GM12878 (cell line): ENCODE results near the gene ADAMTS13. TPM values are rescaled to one million over a fixed set of nuclear protein-coding genes. Genes with fewer than 3 reads are reported as not detected.

Experiments
- BRCA1 ChIP-seq: IDR thresholded peaks from 2 replicates; pipeline ENCODE4 v1.6.1; 2011; ENCODE audit warnings: low read depth, low read length, improper control_type of control experiment
- CBFB ChIP-seq: IDR thresholded peaks from 2 replicates; pipeline ENCODE4 v1.6.1; 2016; ENCODE audit warnings: antibody characterized with exemption, low read depth
- CBX5 ChIP-seq: sonication (generic); IDR thresholded peaks from 2 replicates; pipeline ENCODE4 v1.6.1; 2016; ENCODE audit warnings: low read depth, moderate library complexity, mild to moderate bottlenecking, inconsistent platforms
- FOXM1 ChIP-seq: IDR thresholded peaks from 2 replicates; pipeline ENCODE4 v1.6.1; 2012; ENCODE audit warnings: low read depth, mild to moderate bottlenecking, inconsistent platforms, low read length, moderate library complexity
- IRF4 ChIP-seq: IDR thresholded peaks from 2 replicates; pipeline ENCODE4 v1.6.1; 2011; ENCODE audit warnings: low read depth, low read length
- MEF2A ChIP-seq: IDR thresholded peaks from 2 replicates; pipeline ENCODE4 v1.6.1; 2011; ENCODE audit warnings: low read depth, mild to moderate bottlenecking, low read length, moderate library complexity; ENCODE audit not compliant: insufficient read depth
- MEF2B ChIP-seq: fragments of 450-650 bp; IDR thresholded peaks from 2 replicates; pipeline ENCODE4 v1.6.1; 2018; ENCODE audit warnings: mild to moderate bottlenecking, moderate library complexity; ENCODE audit not compliant: partially characterized antibody, poor library complexity, severe bottlenecking
- NBN ChIP-seq: fragments of 450-650 bp; IDR thresholded peaks from 2 replicates; pipeline ENCODE4 v1.6.1; 2016
- NRF1 ChIP-seq: conservative IDR thresholded peaks from 2 replicates; pipeline ENCODE4 v1.6.1; 2011; ENCODE audit warnings: mild to moderate bottlenecking, low read depth, low read length, improper control_type of control experiment
- POLR2A ChIP-seq: IDR thresholded peaks from 2 replicates; pipeline ENCODE4 v1.6.1; 2011; ENCODE audit warnings: low read depth, mild to moderate bottlenecking, low read length
- POLR2AphosphoS5 ChIP-seq: IDR thresholded peaks from 2 replicates; pipeline ENCODE4 v1.6.1; 2011; ENCODE audit warnings: mild to moderate bottlenecking, low read length, inconsistent platforms
- RCOR1 ChIP-seq: conservative IDR thresholded peaks from 2 replicates; pipeline ENCODE4 v1.6.1; 2012; ENCODE audit warnings: low read depth, low read length, improper control_type of control experiment
- SP1 ChIP-seq: IDR thresholded peaks from one replicate; pipeline ENCODE4 v1.6.1; 2011; ENCODE audit warnings: low read depth, low read length
- SREBF2 ChIP-seq: IDR thresholded peaks from 2 replicates; pipeline ENCODE4 v1.6.1; 2012; ENCODE audit warnings: mild to moderate bottlenecking, low read length
- STAT3 ChIP-seq: IDR thresholded peaks from 2 replicates; pipeline ENCODE4 v1.6.1; 2011; ENCODE audit warnings: low read depth, low read length, improper control_type of control experiment
- TARDBP ChIP-seq: IDR thresholded peaks from 2 replicates; pipeline ENCODE4 v1.6.1; 2016; ENCODE audit warnings: borderline replicate concordance
- ZNF384 ChIP-seq: IDR thresholded peaks from 2 replicates; pipeline ENCODE4 v1.6.1; 2012; ENCODE audit warnings: low read depth, mild to moderate bottlenecking, low read length, improper control_type of control experiment, borderline replicate concordance
- polyA plus RNA-seq, 11 experiments: library from polyadenylated mRNA; depleted of rRNA in 4 of 11; unstranded in 6 of 11; stranded (reverse) in 5 of 11; fragments of >200 nt; fragmentation: Nextera tagmentation in 4 of 11; fragmentation: Illumina TruSeq in 1 of 11; extraction: Ambion mirVana in 4 of 11; extraction: Trizol in 1 of 11; gene quantifications; 1 replicate in 1 of 11; 2 replicates in 10 of 11; pipeline versions ENCODE4 v1.2.1 to v1.2.3, GENCODE V29; 2011 to 2016; ENCODE audit warnings: inconsistent platforms in 2 of 11, missing spikeins in 2 of 11, low read depth in 1 of 11
- total RNA-seq, 4 experiments: library from RNA; depleted of rRNA in 3 of 4; stranded (reverse); fragments of >200 nt in 3 of 4; fragmentation: Illumina TruSeq in 1 of 4; extraction: Trizol in 1 of 4; gene quantifications; 2 replicates each; pipeline versions ENCODE4 v1.2.1 to v1.2.3, GENCODE V29; 2013 to 2021
- TF ChIP-seq, protein P1 (sequence below): fragments of 450-650 bp; IDR thresholded peaks from 2 replicates; pipeline ENCODE4 v1.6.1; 2018; ENCODE audit warnings: borderline replicate concordance, mild to moderate bottlenecking; ENCODE audit not compliant: partially characterized antibody
- TF ChIP-seq, protein P2 (sequence below): fragments of 450-650 bp; IDR thresholded peaks from 2 replicates; pipeline ENCODE4 v1.6.1; 2017; ENCODE audit warnings: mild to moderate bottlenecking
- TF ChIP-seq, protein P3 (sequence below): IDR thresholded peaks from 2 replicates; pipeline ENCODE4 v1.6.1; 2012; ENCODE audit warnings: low read length, inconsistent platforms
- TF ChIP-seq, protein P4 (sequence below), 3 experiments: IDR thresholded peaks in 2 of 3; conservative IDR thresholded peaks in 1 of 3; 2 replicates each; pipeline ENCODE4 v1.5.1; 2011; ENCODE audit warnings: low read depth in 3 of 3, low read length in 3 of 3, mild to moderate bottlenecking in 3 of 3, control low read depth in 2 of 3, moderate library complexity in 2 of 3, inconsistent platforms in 1 of 3, mixed read lengths in 1 of 3; ENCODE audit not compliant: control insufficient read depth in 2 of 3, insufficient read depth in 1 of 3; ENCODE audit errors: extremely low read depth in 1 of 3
- TF ChIP-seq, protein P5 (sequence below): IDR thresholded peaks from 2 replicates; pipeline ENCODE4 v1.6.1; 2012; ENCODE audit warnings: low read depth, low read length, improper control_type of control experiment

ADAMTS13 gene
- total and polyA plus RNA-seq, 10 of the 15 experiments (the other 5 are each of a cell fraction or from before 2014, with no cell fraction given) = 0.08 to 2.4 (median 0.28) TPM

DNA sequence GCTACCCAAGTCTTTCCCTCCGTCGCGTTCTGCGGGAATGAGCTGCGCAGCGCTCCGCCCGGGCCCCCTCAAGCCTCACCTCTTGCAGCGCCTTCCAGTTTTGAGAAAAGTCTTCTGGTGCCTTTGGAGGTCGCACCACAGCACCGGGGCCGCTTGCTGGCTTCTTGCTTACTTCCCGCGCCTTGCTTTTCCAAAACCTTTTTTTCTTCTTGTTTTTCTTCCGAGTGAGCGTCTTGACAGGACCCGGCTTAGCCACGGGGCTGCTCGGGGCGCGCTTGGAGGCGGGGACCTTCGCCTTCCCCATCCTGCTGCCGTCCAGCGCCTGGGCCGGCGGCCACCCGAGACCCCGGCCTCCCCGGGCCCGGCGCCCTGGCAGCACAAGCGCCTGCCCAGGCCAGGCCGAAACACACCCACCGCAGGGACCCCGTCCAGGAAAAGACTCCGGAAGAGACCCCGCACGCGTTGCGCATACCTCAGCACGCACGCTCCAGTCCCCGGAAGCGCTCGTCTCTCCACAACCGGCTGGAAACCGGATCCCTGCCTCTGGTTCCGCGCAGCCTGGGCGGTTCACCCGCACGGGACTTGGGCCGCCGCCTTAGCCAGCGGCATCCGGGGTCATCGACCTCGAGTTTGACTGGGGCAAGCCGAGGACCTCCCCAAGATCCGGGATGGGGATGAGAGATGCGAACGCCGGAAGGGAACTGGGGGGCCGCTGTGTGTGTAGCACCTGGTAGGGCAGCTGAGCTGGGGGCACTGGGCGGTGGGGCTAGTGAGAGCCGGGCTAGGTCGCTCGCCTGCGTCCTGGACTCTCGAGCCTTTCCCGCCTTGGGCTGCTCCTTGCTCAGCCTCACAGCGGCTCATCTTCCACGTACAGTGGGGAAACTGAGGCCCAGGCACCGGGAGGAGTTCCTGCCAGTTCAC is 4.4 kb upstream of the ADAMTS13 start, which contains the start of gene REXO4 (continued):
- TF ChIP-seq, protein P1, sequence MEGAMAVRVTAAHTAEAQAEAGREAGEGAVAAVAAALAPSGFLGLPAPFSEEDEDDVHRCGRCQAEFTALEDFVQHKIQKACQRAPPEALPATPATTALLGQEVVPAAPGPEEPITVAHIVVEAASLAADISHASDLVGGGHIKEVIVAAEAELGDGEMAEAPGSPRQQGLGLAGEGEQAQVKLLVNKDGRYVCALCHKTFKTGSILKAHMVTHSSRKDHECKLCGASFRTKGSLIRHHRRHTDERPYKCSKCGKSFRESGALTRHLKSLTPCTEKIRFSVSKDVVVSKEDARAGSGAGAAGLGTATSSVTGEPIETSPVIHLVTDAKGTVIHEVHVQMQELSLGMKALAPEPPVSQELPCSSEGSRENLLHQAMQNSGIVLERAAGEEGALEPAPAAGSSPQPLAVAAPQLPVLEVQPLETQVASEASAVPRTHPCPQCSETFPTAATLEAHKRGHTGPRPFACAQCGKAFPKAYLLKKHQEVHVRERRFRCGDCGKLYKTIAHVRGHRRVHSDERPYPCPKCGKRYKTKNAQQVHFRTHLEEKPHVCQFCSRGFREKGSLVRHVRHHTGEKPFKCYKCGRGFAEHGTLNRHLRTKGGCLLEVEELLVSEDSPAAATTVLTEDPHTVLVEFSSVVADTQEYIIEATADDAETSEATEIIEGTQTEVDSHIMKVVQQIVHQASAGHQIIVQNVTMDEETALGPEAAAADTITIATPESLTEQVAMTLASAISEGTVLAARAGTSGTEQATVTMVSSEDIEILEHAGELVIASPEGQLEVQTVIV = peak; percentile 84
- no peak for TF ChIP-seq RCOR1
- no peak for TF ChIP-seq SREBF2
- peak; percentile 98 for TF ChIP-seq NBN
- TF ChIP-seq, protein P2, sequence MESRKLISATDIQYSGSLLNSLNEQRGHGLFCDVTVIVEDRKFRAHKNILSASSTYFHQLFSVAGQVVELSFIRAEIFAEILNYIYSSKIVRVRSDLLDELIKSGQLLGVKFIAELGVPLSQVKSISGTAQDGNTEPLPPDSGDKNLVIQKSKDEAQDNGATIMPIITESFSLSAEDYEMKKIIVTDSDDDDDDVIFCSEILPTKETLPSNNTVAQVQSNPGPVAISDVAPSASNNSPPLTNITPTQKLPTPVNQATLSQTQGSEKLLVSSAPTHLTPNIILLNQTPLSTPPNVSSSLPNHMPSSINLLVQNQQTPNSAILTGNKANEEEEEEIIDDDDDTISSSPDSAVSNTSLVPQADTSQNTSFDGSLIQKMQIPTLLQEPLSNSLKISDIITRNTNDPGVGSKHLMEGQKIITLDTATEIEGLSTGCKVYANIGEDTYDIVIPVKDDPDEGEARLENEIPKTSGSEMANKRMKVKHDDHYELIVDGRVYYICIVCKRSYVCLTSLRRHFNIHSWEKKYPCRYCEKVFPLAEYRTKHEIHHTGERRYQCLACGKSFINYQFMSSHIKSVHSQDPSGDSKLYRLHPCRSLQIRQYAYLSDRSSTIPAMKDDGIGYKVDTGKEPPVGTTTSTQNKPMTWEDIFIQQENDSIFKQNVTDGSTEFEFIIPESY = no peak
- TF ChIP-seq, protein P3, sequence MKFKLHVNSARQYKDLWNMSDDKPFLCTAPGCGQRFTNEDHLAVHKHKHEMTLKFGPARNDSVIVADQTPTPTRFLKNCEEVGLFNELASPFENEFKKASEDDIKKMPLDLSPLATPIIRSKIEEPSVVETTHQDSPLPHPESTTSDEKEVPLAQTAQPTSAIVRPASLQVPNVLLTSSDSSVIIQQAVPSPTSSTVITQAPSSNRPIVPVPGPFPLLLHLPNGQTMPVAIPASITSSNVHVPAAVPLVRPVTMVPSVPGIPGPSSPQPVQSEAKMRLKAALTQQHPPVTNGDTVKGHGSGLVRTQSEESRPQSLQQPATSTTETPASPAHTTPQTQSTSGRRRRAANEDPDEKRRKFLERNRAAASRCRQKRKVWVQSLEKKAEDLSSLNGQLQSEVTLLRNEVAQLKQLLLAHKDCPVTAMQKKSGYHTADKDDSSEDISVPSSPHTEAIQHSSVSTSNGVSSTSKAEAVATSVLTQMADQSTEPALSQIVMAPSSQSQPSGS = no peak
- peak; percentile 69 for TF ChIP-seq SP1
- no peak for TF ChIP-seq FOXM1
- TF ChIP-seq IRF4 = peak; percentile 71
- peak; percentile 51; the same call in 1 of the 2 replicates for TF ChIP-seq MEF2A
- no peak for TF ChIP-seq BRCA1
- TF ChIP-seq POLR2AphosphoS5 = peak; percentile 74
- TF ChIP-seq CBFB = peak; percentile 86
- peak; percentile 75; the same call in 1 of the 2 replicates for TF ChIP-seq TARDBP
- no peak for TF ChIP-seq STAT3
- 0 out of 2 replicates have a peak, but pooled peaks have one; percentile 53 for TF ChIP-seq CBX5
- TF ChIP-seq NRF1 = peak; percentile 32; the same call in 1 of the 2 replicates
- TF ChIP-seq, protein P4, sequence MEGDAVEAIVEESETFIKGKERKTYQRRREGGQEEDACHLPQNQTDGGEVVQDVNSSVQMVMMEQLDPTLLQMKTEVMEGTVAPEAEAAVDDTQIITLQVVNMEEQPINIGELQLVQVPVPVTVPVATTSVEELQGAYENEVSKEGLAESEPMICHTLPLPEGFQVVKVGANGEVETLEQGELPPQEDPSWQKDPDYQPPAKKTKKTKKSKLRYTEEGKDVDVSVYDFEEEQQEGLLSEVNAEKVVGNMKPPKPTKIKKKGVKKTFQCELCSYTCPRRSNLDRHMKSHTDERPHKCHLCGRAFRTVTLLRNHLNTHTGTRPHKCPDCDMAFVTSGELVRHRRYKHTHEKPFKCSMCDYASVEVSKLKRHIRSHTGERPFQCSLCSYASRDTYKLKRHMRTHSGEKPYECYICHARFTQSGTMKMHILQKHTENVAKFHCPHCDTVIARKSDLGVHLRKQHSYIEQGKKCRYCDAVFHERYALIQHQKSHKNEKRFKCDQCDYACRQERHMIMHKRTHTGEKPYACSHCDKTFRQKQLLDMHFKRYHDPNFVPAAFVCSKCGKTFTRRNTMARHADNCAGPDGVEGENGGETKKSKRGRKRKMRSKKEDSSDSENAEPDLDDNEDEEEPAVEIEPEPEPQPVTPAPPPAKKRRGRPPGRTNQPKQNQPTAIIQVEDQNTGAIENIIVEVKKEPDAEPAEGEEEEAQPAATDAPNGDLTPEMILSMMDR (IDR thresholded peaks at IDR 0.05 in 2 of 3, conservative IDR thresholded peaks at IDR 0.05 in 1 of 3; ENCODE audit: control insufficient read depth in 2 of 3, extremely low read depth in 1 of 3, insufficient read depth in 1 of 3, low read depth in 3 of 3, low read length in 3 of 3) = no peak
- peak; percentile 63 for TF ChIP-seq MEF2B
- no peak for TF ChIP-seq ZNF384
- TF ChIP-seq POLR2A = peak; percentile 87
- TF ChIP-seq, protein P5, sequence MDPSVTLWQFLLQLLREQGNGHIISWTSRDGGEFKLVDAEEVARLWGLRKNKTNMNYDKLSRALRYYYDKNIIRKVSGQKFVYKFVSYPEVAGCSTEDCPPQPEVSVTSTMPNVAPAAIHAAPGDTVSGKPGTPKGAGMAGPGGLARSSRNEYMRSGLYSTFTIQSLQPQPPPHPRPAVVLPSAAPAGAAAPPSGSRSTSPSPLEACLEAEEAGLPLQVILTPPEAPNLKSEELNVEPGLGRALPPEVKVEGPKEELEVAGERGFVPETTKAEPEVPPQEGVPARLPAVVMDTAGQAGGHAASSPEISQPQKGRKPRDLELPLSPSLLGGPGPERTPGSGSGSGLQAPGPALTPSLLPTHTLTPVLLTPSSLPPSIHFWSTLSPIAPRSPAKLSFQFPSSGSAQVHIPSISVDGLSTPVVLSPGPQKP = 0 out of 2 replicates have a peak, but pooled peaks have one; percentile 61
